ENCODE measurements around the gene RGS7. TPM values are rescaled to one million over a fixed set of nuclear protein-coding genes. Genes with fewer than 3 reads are reported as not detected.
"Not testable (repeated sequence)": the region's sequence is repeated elsewhere in the genome, so short reads cannot be mapped to it uniquely, and the experiment has no call there.

The RGS7 gene
- total RNA-seq, 2 donors from 2014 or later, result not detected

DNA sequence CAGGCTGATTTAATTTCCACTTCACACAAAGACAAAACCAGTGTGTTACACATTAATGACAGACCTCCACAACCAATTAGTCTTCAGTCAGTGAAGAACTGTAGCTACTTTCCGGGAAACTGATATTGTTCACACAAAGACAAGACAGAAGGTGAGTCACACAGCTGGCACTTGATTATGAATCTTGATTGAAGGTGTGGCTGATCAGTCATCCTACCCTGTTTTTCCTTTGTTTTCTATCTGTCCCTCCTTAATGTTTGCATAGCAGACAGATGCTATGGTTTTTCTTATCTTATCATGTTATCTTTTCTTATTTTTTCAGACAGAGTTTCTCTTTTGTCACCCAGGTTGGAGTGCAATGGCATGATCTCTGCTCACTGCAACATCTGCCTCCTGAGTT is 560.0 kb downstream of the RGS7 start:
- Mint-ChIP-seq H3K27me3 (no peaks in the 10 kb centered on the region), H3K4me3 (no peak overlapping the region), H3K36me3 (no peaks in the 10 kb centered on the region), H3K4me1 (ENCODE audit: low read depth in 2 of 2) (no peaks in the 10 kb centered on the region), H3K27ac (no peak overlapping the region), H3K9me3 (no peaks in the 10 kb centered on the region)
- DNase-seq (ENCODE audit: low spot score) (no peak), ATAC-seq (no peak)

DNA sequence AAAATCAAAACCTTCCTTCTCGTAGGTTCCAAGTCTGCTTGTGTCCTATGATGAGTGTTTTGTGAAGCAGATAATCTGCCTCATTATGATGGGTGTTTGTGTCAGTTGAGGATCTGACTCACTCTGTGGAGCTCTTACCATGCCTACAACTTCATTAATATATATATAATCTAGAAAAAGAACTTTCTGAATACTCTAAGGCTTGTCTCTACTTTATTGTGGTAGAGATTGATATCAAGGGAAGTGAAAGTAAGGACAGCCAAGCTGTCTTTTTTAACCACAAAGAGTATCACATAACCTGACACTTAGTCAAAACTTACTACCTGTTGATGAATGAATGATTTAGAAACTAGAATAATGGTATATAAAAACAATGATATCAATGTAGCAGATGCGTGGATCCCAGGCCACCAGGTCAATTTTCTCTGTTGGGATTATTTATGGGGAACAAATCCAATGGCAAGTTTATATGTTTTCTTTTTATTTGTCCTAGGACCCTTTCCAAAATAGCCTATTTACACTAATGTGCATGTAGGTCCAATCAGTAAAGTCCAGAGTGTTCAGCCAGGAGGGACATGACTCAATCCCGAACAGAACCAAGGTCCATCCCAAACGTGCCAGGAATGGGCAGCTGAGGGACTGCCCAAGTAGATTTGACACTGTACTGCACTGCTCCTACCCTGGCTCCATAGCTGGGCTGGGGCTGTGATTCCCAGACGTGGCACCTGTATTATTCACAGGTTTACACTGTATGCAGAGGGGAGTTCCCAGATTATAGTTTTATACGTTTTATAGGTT is 562.8 kb downstream of the RGS7 start:
- Mint-ChIP-seq H3K9me3 (no peaks in the 10 kb centered on the region), H3K4me3 (no peak overlapping the region), H3K27ac (no peak overlapping the region), H3K27me3 (no peaks in the 10 kb centered on the region), H3K4me1 (ENCODE audit: low read depth in 2 of 2) (no peaks in the 10 kb centered on the region), H3K36me3 (no peaks in the 10 kb centered on the region)
- DNase-seq (ENCODE audit: low spot score) (no peak), ATAC-seq (peak in 1 of 2 donors; percentile 44)

DNA sequence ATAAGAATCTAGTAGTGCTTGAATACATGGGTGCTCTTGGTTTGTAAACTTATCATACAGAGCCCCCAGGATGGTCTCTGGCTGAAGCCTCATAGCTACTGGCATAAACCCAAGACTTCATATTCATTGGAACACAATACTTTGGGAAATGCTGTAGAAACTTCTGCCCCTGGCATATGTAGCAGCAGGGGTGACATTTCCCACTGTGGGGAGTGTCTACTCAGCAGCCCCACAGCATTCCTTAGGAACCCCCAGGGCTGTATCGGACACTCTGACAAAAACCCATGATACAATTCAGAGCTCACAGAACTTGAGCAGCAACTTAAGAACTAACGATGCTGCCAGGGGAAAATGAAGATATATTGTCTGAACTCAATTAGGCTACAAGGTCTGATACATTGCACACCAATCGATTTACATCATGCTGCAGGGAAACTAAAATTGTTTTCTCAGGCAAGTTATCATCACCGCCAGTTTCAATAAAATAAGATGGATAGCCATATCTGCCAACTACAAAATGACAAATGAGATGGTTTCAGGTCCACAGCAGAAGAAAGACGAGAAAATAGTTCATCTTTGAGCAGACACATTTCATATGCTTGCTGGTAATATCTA is 564.0 kb downstream of the RGS7 start:
- Mint-ChIP-seq H3K4me3 (no peak overlapping the region), H3K27me3 (no peaks in the 10 kb centered on the region), H3K9me3 (no peaks in the 10 kb centered on the region), H3K36me3 (no peaks in the 10 kb centered on the region), H3K27ac (no peak overlapping the region), H3K4me1 (ENCODE audit: low read depth in 2 of 2) (no peaks in the 10 kb centered on the region)
- ATAC-seq (no peak), DNase-seq (ENCODE audit: low spot score) (no peak)

DNA sequence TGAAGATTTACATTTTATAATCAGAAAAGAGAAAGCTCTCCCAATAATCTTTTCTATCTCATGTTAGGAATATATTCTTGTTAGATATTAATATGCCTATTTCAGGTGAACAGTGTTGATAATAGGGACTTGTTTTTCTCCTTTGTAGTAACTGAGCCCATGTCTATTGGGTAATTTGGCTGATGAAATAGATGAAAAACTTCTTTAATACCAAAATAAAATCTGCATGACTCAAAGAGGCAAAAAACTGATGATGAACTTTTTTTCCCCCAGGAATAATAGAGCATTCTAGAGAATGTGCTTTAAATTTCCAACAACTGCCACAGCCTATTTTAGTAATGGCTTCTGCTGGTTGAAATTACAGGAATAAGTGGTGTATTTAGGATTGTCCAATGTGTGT is 566.1 kb downstream of the RGS7 start:
- ATAC-seq, result no peak
- Mint-ChIP-seq H3K27ac (no peak overlapping the region), H3K9me3 (no peaks in the 10 kb centered on the region), H3K27me3 (no peaks in the 10 kb centered on the region), H3K4me3 (no peak overlapping the region), H3K4me1 (ENCODE audit: low read depth in 2 of 2) (no peaks in the 10 kb centered on the region), H3K36me3 (no peaks in the 10 kb centered on the region)
- DNase-seq (ENCODE audit: low spot score), result no peak

DNA sequence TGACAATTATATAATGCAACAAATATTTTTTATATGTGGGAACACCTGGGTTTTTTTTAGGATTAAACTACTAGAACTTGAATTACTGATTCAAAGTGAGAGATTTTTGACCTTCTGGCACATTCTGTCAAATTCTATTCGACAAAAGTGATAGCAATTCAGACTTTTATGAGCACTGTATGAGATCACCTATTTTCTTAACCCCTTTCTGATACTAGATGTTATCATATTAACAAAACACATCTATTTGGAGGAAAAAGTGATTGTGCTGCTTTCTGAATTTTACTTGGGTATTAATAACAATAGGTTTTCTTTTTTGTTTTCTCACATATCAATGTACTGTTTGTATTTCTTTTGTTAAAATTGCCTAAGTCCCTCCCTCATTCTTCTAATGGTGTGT is 570.1 kb downstream of the RGS7 start:
- Mint-ChIP-seq H3K27me3 (no peaks in the 10 kb centered on the region), H3K27ac (no peak overlapping the region), H3K4me1 (ENCODE audit: low read depth in 2 of 2) (no peaks in the 10 kb centered on the region), H3K36me3 (no peaks in the 10 kb centered on the region), H3K4me3 (no peak overlapping the region), H3K9me3 (no peaks in the 10 kb centered on the region)
- DNase-seq (ENCODE audit: low spot score), result no peak
- ATAC-seq, result no peak

DNA sequence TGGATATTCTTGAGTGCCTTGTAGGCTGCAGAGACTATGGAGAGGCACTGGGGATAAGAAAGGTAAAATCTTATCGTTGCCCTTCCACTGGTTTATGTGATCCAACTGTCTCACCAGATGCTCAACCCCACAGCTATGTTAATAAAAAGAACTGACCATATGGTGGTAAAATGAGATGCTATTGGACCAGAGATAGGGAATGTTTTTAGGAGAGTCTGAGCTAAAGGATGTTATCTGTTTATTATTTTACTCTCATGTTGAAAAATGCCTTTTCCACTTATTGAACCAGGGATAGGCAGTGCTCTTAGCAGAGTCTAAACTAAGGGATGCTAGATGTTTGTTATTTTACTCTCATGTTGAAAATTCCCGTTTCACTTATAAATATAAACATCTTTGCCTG is 572.2 kb downstream of the RGS7 start:
- Mint-ChIP-seq H3K4me3 (no peak overlapping the region), H3K27ac (no peak overlapping the region), H3K27me3 (no peaks in the 10 kb centered on the region), H3K4me1 (ENCODE audit: low read depth in 2 of 2) (no peaks in the 10 kb centered on the region), H3K36me3 (no peaks in the 10 kb centered on the region), H3K9me3 (no peaks in the 10 kb centered on the region)
- no peak for DNase-seq (ENCODE audit: low spot score)
- no peak for ATAC-seq

DNA sequence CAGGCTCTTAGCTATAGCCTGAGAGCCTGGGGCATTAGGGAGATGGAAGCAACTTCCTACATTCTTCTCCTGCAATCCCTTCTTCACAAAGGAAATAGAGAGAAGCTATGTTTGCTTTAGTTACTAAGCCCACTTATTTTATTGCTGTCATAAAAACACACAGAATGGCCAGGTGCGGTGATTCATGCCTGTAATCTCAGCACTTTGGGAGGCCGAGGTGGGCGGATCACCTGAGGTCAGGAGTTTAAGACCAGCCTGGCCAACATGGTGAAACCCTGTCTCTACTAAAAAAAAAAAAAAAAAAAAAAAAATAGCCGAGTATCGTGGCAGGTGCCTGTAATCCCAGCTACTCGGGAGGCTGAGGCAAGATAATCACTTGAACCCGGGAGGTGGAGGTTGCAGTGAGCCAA is 573.3 kb downstream of the RGS7 start:
- not testable (repeated sequence) for H3K36me3 Mint-ChIP-seq; ATAC-seq; DNase-seq (ENCODE audit: low spot score); H3K27me3 Mint-ChIP-seq; H3K27ac Mint-ChIP-seq; H3K9me3 Mint-ChIP-seq; H3K4me1 Mint-ChIP-seq (ENCODE audit: low read depth in 2 of 2); H3K4me3 Mint-ChIP-seq

DNA sequence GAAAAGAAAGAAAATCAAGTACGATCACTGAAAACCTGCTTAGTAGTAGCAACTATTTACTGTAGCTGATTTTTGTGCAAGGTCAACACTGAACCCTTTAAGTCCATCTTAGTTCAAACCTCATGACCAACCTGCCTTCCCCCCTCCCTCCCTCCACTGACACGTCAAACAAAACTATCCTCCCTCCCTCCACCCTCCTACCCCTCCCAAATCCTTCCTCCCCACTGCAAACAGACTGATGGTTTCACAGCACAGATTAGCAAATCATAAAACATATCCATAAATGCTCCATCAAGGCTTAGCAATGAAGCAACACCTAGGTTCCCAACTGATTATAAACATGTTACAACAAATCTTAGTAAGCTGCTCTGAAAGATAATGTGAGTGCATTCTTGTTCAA is 580.8 kb downstream of the RGS7 start:
- Mint-ChIP-seq H3K27me3 (peaks cover 0 to under 1% of the 10 kb centered on the region in 2 donors), H3K27ac (no peak overlapping the region), H3K9me3 (peaks cover 3% of the 10 kb centered on the region), H3K36me3 (no peaks in the 10 kb centered on the region), H3K4me3 (no peak overlapping the region), H3K4me1 (ENCODE audit: low read depth in 2 of 2) (no peaks in the 10 kb centered on the region)
- ATAC-seq (no peak), DNase-seq (ENCODE audit: low spot score) (no peak)

DNA sequence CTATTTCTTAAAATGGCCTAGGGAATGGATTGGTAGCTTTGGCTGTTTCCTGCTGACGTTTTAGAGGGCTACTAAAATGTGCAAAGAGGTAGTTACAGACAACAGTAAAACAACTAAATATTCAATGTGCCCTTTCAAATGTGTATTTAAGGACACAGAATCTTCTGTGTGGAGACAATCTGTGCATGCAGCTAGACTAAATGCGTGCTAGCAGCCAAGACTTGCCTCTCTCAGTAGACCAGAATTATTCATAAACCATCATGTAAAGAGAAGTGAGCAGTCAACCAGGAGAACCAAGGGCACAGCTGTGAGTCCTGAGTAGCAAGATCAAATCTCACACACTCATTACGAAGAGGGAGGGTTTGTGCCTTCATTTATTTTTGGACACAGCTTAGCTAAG is 584.9 kb downstream of the RGS7 start:
- Mint-ChIP-seq H3K9me3 (peaks cover 3% of the 10 kb centered on the region), H3K27ac (no peak overlapping the region), H3K4me1 (ENCODE audit: low read depth in 2 of 2) (no peaks in the 10 kb centered on the region), H3K4me3 (no peak overlapping the region), H3K27me3 (peaks cover 0 to 2% of the 10 kb centered on the region in 2 donors), H3K36me3 (no peaks in the 10 kb centered on the region)
- no peak for ATAC-seq
- DNase-seq (ENCODE audit: low spot score), result no peak

DNA sequence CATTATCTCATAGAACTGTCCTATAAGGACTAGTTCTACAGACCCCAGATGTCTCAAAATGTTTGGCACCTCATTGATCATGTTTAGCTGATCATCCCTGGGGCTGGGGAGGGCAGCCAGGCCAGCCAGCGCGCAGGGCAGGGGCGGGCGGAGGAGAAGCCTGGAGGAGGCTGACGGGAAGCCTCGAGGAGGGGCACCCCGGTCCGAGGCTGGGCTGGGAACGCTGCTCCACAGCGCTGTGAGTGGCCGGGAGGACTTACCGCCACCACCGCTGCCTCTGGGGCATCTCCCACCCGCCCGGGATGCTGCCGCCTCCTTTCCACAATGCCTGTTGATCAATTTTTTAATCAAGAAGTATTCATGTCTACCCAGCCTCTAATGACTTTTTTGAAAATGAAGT is 585.6 kb downstream of the RGS7 start:
- H3K27ac Mint-ChIP-seq, result no peak overlapping the region
- ATAC-seq (no peak), DNase-seq (ENCODE audit: low spot score) (no peak)
- no peaks in the 10 kb centered on the region for H3K36me3 Mint-ChIP-seq
- H3K4me1 Mint-ChIP-seq (ENCODE audit: low read depth in 2 of 2), result no peaks in the 10 kb centered on the region
- H3K9me3 Mint-ChIP-seq, result no peaks in the 10 kb centered on the region
- H3K27me3 Mint-ChIP-seq, result peaks cover 0 to 2% of the 10 kb centered on the region in 2 donors
- no peak overlapping the region for H3K4me3 Mint-ChIP-seq

DNA sequence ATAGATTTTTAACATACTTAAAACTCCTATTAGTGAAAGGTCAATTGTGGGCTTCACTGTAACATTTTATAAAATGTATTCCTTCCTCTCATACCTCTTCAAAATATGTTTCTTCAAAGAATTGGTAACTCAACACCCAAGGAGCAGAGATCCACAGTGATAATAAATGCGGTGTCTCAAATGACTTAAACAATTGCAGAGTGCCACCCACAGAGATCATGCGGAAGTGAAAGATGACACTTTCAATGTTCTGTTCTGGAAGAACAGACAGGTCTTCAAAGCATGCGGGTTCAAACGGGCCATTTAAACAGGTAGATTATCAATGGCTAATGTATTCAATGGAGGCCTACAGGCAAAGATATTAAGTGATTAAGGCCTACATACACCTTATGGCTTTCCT is 588.0 kb downstream of the RGS7 start:
- Mint-ChIP-seq H3K4me3 (no peak overlapping the region), H3K4me1 (ENCODE audit: low read depth in 2 of 2) (no peaks in the 10 kb centered on the region), H3K9me3 (no peaks in the 10 kb centered on the region), H3K27me3 (peaks cover 0 to 2% of the 10 kb centered on the region in 2 donors), H3K27ac (no peak overlapping the region), H3K36me3 (no peaks in the 10 kb centered on the region)
- DNase-seq (ENCODE audit: low spot score), result no peak
- no peak for ATAC-seq

DNA sequence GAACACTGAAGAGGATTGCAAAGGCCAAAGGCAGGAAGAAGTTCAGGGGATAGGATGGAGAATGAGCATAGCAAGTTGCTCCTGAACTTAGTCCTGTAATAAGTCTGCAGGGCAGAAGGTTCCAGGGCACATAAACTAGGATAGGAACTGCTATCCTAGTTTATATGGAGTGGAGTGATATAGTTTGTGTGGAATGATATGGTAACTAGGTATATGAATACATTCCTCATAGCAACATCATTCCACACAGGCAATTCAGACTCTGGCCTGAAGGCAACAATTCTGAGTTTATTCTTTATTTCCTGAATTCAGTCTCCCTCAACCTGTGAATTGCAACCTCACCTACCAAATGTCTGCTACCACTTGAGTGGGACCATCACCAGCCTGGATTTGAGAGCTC is 590.2 kb downstream of the RGS7 start:
- no peaks in the 10 kb centered on the region for H3K9me3 Mint-ChIP-seq
- DNase-seq (ENCODE audit: low spot score) (no peak), ATAC-seq (no peak)
- no peak overlapping the region for H3K4me3 Mint-ChIP-seq
- no peak overlapping the region for H3K27ac Mint-ChIP-seq
- H3K4me1 Mint-ChIP-seq (ENCODE audit: low read depth in 2 of 2), result no peaks in the 10 kb centered on the region
- no peaks in the 10 kb centered on the region for H3K36me3 Mint-ChIP-seq
- peaks cover 0 to 2% of the 10 kb centered on the region in 2 donors for H3K27me3 Mint-ChIP-seq

DNA sequence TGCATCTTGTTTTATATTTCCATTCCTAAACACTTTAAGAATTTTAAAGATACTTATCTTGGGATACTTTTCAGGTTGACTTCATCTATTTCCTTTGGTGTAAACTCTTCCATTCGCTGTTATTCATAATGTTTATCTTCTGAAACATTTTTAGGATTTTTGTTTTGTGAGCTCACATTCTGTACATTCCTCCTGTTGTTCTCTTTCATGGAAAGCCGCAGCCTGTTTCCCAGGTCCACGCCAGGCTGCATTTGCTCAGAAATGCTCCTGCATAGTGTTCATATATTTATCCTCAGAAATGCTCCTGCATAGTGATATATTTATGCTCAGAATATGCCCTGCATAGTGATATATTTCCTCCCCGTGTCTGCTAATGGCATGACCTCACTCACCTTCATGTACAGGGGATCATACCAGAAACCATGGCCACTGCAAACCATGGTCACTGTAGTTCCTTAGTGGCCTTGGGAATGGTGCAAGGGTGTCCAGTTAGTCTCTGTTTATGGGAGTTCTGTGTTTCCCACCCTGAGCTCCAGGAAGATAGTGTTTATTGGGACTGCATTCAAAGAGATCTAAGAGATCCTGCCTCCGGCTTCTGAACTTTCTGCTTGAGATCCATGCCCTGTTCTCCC is 591.2 kb downstream of the RGS7 start:
- ATAC-seq, result no peak
- Mint-ChIP-seq H3K4me1 (ENCODE audit: low read depth in 2 of 2) (no peaks in the 10 kb centered on the region), H3K27me3 (no peaks in the 10 kb centered on the region), H3K4me3 (no peak overlapping the region), H3K9me3 (no peaks in the 10 kb centered on the region), H3K27ac (no peak overlapping the region), H3K36me3 (no peaks in the 10 kb centered on the region)
- DNase-seq (ENCODE audit: low spot score), result no peak

DNA sequence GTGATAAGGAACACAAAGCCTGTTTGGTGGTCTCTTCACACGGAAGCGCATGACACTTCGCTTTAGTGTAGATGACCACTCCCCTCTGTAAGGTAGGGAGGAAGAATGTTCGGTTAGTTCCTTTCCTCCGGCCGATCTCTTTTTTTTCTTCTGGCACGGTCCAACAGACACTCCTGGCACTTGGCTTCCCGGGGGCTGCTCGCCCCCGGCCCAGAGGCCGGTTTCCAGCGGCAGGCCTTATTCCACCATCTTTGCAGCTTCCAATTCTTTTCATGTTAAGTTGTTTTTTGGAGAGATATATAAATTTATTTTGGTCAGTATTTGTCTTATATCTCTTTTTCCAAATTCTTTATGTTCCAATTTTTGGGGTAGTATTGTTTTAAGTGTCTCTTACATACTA is 593.2 kb downstream of the RGS7 start:
- no peak overlapping the region for H3K4me3 Mint-ChIP-seq
- H3K36me3 Mint-ChIP-seq, result no peaks in the 10 kb centered on the region
- H3K4me1 Mint-ChIP-seq (ENCODE audit: low read depth in 2 of 2), result no peaks in the 10 kb centered on the region
- no peaks in the 10 kb centered on the region for H3K27me3 Mint-ChIP-seq
- DNase-seq (ENCODE audit: low spot score), result no peak
- ATAC-seq, result no peak
- H3K27ac Mint-ChIP-seq, result no peak overlapping the region
- H3K9me3 Mint-ChIP-seq, result no peaks in the 10 kb centered on the region

Measured in natural killer cell treated with Interleukin-12 subunit alpha and Interleukin-12 subunit beta and Interleukin-15 and Interleukin-18, amount 100 ng/mL, for 72 hours (primary cell).